DMS114 treated with DMSO at 0.1 percent for 48 hours (cell line): ENCODE results near the gene PARVB.
"Not testable (repeated sequence)": the region's sequence is repeated elsewhere in the genome, so short reads cannot be mapped to it uniquely, and the experiment has no call there.

Experiments
- DNase-seq: peaks from one replicate; lab custom pipeline; 2025; ENCODE audit not compliant: unreplicated experiment; lab: John Stamatoyannopoulos, UW

Gene PARVB

GRCh38 chr22:44103735-44104480 is 79.8 kb downstream of the PARVB start:
- DNase-seq = no peak

- DNase-seq = no peak
Measured at GRCh38 chr22:44107340-44107739, 83.2 kb downstream of the PARVB start.

GRCh38 chr22:44108076-44108475 is 84.0 kb downstream of the PARVB start:
- no peak for DNase-seq

- DNase-seq = no peak
Measured at GRCh38 chr22:44108806-44109385, 84.8 kb downstream of the PARVB start.

- DNase-seq = no peak
Measured at GRCh38 chr22:44109416-44109815, 85.3 kb downstream of the PARVB start.

- not testable (repeated sequence) for DNase-seq
Measured at GRCh38 chr22:44110656-44111055, 86.6 kb downstream of the PARVB start.

GRCh38 chr22:44111562-44112155 is 87.6 kb downstream of the PARVB start:
- no peak for DNase-seq

- no peak for DNase-seq
Measured at GRCh38 chr22:44112191-44112590, 88.1 kb downstream of the PARVB start.

GRCh38 chr22:44116331-44116730 is 92.2 kb downstream of the PARVB start:
- DNase-seq = no peak

GRCh38 chr22:44116755-44117684 is 92.9 kb downstream of the PARVB start:
- no peak for DNase-seq

GRCh38 chr22:44117746-44118145 is 93.6 kb downstream of the PARVB start:
- no peak for DNase-seq

- DNase-seq = no peak
Measured at GRCh38 chr22:44118645-44119315, 94.7 kb downstream of the PARVB start.

GRCh38 chr22:44119669-44120313 is 95.7 kb downstream of the PARVB start:
- DNase-seq = no peak

GRCh38 chr22:44120314-44120704 is 96.2 kb downstream of the PARVB start:
- DNase-seq = no peak

- no peak for DNase-seq
Measured at GRCh38 chr22:44125421-44125820, 101.3 kb downstream of the PARVB start.

GRCh38 chr22:44126807-44127206 is 102.7 kb downstream of the PARVB start:
- no peak for DNase-seq

GRCh38 chr22:44127356-44127755 is 103.3 kb downstream of the PARVB start:
- DNase-seq = no peak

- no peak for DNase-seq
Measured at GRCh38 chr22:44128958-44129618, 105.0 kb downstream of the PARVB start.

GRCh38 chr22:44129619-44129976 is 105.5 kb downstream of the PARVB start:
- DNase-seq = no peak
